ENCODE data around the gene TOGARAM1.

The TOGARAM1 gene

DNA sequence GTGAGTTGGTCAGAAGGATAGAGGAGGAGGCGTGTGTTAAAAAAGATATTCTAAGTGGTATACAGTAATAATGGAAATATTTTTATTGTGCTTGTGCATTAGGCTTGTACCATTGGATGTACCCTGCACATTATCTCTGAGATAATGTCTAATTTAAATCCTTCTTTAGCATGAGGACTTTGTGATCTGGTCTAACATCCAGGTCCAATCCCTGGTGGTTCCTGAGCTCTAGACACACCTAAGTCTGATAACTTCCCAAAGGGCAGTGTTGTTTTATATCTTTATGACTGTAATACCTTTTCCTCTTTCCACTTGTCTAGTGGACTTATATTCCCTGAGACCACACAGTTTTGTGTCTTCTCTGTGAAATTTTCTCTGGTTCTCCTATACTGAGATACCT lies 142.6 kb downstream of the TOGARAM1 start:
- DNase-seq (ENCODE audit: low read depth) = no peak
- TF ChIP-seq CTCF (conservative IDR thresholded peaks at IDR 0.05; ENCODE audit: control insufficient read depth, insufficient read depth, low read depth, low read length) = no peak
- H3K4me3 ChIP-seq (ENCODE audit: control insufficient read depth, low read depth, low read length) = no peak overlapping the region

DNA sequence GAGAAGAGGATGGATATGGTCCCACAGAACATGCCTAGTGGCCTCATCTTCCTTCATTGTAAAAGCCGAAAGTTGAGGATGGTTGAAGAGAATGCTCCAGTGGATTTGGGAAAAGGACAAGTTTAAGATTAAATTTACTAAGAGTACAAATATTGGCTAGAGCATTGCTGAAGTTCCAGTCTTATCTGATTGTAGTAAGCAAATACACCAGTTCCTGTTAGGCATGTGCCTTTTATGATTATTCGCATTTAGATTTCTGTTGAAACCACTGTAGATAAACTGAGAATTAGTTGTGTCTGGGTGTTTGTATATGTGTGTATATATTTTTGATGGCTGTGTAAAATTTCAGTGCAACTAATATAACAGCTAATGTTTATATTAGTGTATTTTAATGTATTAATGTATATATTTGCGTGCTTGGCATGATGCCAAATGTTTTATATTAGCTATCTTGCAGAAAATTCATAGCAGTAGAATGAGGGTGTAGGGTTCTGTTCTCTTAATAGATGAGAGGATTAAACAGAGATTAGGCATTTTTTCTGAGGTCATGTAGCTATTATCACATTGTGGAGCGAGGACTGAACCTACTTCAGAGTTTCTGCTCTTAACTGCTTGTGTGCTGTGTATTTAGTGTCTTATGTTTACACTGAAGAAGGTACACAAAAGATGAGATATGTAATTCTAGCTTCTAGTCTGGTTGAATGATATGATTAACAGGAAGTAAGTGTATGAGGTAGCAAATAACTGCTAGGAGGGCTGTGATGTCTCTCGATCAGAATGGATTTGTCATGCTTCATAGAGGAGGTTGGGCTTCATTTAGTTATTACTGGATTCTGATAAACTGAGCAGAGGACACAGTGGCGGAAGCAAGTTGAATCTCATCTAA lies 151.1 kb downstream of the TOGARAM1 start:
- no peak for TF ChIP-seq CTCF (conservative IDR thresholded peaks at IDR 0.05; ENCODE audit: control insufficient read depth, insufficient read depth, low read depth, low read length)
- peak; percentile 19 for DNase-seq (ENCODE audit: low read depth)
- H3K4me3 ChIP-seq (ENCODE audit: control insufficient read depth, low read depth, low read length) = no peak overlapping the region

DNA sequence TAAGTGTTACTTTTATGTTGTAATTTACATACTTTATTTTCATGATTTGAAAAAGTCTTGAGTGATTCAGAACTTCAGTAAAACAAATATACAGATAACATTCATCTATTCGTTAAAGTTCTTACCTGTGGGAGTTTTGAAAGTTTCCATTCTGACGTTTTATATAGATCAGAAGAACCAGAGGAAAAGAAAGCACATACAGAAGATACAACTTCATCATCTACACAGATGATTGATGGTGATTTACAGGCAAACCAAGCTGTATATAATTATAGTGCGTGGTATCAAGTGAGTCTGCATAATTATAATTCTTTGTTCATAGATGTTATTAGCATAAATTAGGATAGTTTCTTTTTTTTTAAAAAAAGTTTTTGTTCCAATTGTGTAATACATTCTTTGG lies 152.3 kb downstream of the TOGARAM1 start:
- no peak for TF ChIP-seq CTCF (conservative IDR thresholded peaks at IDR 0.05; ENCODE audit: control insufficient read depth, insufficient read depth, low read depth, low read length)

GRCh38 chr14:45118594-45118993 lies 156.6 kb downstream of the TOGARAM1 start:
- H3K4me3 ChIP-seq (ENCODE audit: control insufficient read depth, low read depth, low read length) = no peak overlapping the region
- TF ChIP-seq CTCF (conservative IDR thresholded peaks at IDR 0.05; ENCODE audit: control insufficient read depth, insufficient read depth, low read depth, low read length) = no peak
- no peak for DNase-seq (ENCODE audit: low read depth)

More for the DNA sequence above, 152.3 kb downstream of the TOGARAM1 start:
- no peak for DNase-seq (ENCODE audit: low read depth)
- no peak overlapping the region for H3K4me3 ChIP-seq (ENCODE audit: control insufficient read depth, low read depth, low read length)

GRCh38 chr14:45120096-45120495 lies 158.1 kb downstream of the TOGARAM1 start:
- DNase-seq (ENCODE audit: low read depth) = no peak
- no peak for TF ChIP-seq CTCF (conservative IDR thresholded peaks at IDR 0.05; ENCODE audit: control insufficient read depth, insufficient read depth, low read depth, low read length)
- H3K4me3 ChIP-seq (ENCODE audit: control insufficient read depth, low read depth, low read length) = no peak overlapping the region

- no peak for TF ChIP-seq CTCF (conservative IDR thresholded peaks at IDR 0.05; ENCODE audit: control insufficient read depth, insufficient read depth, low read depth, low read length)
Observed at GRCh38 chr14:45123271-45123670, 161.3 kb downstream of the TOGARAM1 start.

More at GRCh38 chr14:45123271-45123670, 161.3 kb downstream of the TOGARAM1 start:
- H3K4me3 ChIP-seq (ENCODE audit: control insufficient read depth, low read depth, low read length) = no peak overlapping the region
- no peak for DNase-seq (ENCODE audit: low read depth)
